Measurements from ENCODE around the gene POLA1.
"Not testable (repeated sequence)": the region's sequence is repeated elsewhere in the genome, so short reads cannot be mapped to it uniquely, and the experiment has no call there.

Gene POLA1

DNA sequence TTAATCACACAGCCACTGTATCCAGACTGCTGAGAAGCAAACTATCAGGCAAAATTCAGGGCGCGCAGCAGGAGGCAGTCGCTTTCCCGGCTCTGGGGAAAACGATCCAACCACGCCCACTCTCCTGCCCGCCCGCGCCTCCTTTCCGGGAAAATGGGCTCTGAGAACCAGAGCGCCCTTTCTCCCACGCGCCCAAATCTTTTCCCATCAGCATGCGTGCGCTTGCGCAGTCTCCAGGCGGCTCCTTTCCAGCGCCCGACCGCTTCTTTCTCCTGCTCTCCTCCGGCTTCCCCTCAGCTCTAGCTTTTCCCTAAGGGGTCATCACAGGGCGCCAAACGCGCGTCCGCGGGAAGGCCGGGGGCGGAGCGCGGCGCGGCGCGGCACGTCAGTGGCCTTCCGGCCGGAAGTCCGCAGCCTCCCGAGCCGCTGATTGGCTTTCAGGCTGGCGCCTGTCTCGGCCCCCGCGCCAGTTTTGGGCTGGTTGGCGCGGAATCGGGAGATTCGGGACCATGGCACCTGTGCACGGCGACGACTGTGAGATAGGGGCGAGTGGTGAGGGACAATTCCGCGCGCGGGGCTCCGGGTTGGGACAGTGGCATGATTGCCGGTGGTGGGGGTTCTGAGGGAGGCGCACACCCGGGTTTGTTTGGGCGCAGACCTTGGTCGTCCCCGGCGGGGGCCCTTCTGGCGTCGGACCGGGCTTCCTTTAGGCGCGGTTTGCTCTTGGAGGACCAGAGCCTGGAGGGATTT lies at the start of gene POLA1:
TSS of gene POLA1 (plus strand) at position 466 of the 750 bp plus-strand sequence. CDS start at position 510, 44 bp downstream.
- DNase-seq: peak; percentile 95

- DNase-seq: no peak
Measured at GRCh38 chrX:24646006-24646405, 47.7 kb upstream of the POLA1 start.

GRCh38 chrX:24646745-24647182 lies 47.0 kb upstream of the POLA1 start:
- DNase-seq: peak; percentile 5

DNA sequence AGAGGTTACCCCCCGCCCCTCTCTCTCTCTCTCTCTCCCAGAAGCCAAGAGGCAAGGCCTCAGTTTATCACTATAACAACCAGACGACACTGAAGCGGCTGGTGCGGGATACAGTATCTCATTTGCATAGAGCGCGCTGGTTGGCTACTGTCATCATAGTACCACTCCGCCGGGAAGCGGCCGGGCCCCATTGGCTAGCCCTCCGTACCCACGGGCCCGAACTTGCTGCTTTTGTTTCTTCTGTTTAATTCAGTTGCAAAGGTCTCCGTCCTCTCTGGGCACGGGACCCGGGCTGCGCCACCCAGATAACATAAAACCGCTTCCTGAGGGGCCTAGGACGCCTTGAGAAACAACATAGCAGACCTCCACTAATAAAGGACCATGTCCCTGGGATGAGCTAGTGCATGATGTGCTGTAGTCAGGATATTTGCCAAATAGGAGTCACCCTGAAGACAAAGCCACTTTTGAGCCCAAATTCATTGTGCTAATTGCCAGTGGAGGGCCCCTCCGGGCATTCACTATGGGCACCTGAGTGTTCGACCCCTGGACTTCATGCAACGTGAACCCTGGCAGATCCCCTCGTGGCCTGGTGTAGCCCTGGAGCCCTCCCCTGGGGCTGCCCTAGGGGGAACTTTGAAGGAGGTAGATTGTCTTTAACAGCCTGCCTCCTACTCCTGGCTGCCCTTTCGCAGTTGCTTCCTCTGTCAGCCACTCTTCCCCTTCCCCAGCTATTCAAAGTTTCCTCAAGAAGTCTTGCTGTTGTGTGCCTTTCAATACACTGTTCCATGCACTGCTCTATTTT lies 46.3 kb upstream of the POLA1 start, which contains the start of gene PCYT1B:
TSS of gene PCYT1B (minus strand) at position 91 of the 802 bp plus-strand sequence. CDS start 242 bp downstream, outside the sequence.
- DNase-seq: peak; percentile 57

GRCh38 chrX:24648495-24648894 lies 45.2 kb upstream of the POLA1 start:
- no peak for DNase-seq

- DNase-seq: no peak
Measured at GRCh38 chrX:24651783-24652182, 41.9 kb upstream of the POLA1 start.

DNA sequence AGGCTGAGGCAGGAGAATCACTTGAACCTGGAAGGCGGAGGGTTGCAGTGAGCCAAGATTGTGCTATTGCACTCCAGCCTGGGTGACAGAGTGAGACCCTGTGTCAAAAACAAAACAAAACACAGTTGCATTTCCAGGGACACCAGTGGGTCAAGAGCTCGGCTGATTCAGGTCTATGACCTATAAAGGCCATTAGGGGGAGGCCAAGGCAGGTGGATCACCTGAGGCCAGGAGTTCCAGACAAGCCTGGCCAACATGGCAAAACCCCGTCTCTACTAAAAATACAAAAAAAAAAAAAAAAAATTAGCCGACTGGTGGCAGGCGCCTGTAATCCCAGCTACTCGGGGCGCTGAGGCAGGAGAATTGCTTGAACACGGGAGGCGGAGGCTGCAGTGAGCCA lies 38.0 kb upstream of the POLA1 start:
- not testable (repeated sequence) for DNase-seq

GRCh38 chrX:24657671-24658386 lies 35.9 kb upstream of the POLA1 start:
- no peak for DNase-seq

GRCh38 chrX:24658421-24658820 lies 35.3 kb upstream of the POLA1 start:
- no peak for DNase-seq

- DNase-seq: no peak
Measured at GRCh38 chrX:24659106-24659505, 34.6 kb upstream of the POLA1 start.

GRCh38 chrX:24659646-24660045 lies 34.1 kb upstream of the POLA1 start:
- DNase-seq: no peak

DNA sequence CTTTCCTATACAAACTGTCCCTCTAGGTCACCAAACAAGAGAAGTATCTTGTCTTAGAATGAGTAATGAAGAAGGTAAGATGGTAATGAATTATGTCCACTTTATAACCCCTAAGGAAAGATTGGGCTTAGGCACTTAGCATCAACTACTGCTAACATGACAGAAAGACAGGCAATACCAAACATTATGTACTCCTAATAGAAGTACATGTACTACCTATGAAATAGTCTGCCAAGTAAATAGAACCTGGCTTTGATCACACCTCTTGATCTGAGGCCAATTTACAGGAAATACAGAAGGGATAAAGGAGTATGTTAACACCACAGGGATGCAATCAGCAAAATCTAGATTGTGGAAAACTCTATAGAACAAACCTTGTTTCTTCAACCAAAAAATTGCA lies 32.4 kb upstream of the POLA1 start:
- no peak for DNase-seq

- DNase-seq: no peak
Measured at GRCh38 chrX:24662352-24662751, 31.4 kb upstream of the POLA1 start.

DNA sequence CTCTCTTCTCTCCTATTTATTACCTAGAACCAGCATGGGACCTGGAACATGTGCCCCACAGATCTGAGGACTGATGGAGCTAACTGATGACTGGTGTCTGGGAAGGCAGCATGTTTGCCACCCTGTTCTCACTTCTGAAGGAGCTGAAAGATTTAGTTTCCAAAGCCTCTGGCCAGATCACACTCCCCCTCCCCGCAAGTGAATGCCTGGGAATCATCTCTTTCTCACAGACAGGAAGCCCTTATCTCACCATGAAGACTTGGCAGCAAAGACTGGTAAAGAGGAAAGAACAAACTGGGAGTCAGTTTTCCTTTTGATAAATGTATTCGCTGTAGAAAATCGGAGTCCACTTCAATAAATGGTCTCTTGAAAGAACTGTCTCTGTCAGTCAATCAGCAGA lies 25.6 kb upstream of the POLA1 start:
- no peak for DNase-seq

DNA sequence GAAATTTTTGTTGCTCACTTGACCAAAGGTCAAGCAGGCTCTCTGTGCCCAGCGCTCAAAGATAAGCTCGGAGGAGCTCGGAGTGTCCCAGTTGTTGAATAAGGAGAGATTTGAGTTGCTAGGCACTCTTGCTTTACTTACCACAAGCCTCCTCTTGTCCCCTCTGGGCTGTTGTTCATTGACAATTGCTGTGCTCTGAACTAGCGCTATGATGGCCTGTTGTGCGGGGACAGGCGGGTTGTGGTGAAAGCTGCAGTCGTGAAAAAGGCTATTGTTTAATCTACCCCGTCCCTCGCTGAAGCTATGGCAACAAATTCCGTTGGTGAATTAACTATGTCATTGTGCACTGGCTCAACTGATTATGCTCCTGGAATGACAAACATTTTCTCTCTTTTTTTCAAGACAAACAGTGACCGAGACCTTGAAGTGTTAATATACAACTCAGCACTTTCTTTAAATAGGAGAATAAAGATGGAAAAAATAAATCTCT lies 21.0 kb upstream of the POLA1 start:
- no peak for DNase-seq

DNA sequence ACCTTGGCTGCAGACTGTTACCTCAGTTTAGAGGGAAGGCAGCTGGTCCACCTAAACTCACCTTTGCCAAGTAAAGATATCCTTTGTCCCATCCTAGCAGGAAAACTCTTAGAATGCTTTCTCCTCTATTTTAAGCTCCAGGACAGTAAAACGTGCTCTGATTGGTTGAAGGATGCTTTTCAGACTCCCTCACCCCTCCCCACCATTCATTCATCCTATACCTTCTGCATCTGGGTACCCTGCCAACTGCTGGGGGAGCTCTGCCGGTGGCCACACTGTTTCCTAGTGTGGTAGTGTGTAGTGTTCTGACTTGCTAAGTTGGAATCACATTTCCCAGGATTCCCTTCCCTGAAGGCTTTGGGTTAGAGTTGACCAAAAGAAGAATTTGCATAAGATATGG lies 20.3 kb upstream of the POLA1 start:
- DNase-seq: no peak

- DNase-seq: no peak
Measured at GRCh38 chrX:24676403-24677024, 17.2 kb upstream of the POLA1 start.

GRCh38 chrX:24682739-24683432 lies 10.8 kb upstream of the POLA1 start:
- no peak for DNase-seq

- DNase-seq: no peak
Measured at GRCh38 chrX:24684048-24684447, 9.7 kb upstream of the POLA1 start.

DNA sequence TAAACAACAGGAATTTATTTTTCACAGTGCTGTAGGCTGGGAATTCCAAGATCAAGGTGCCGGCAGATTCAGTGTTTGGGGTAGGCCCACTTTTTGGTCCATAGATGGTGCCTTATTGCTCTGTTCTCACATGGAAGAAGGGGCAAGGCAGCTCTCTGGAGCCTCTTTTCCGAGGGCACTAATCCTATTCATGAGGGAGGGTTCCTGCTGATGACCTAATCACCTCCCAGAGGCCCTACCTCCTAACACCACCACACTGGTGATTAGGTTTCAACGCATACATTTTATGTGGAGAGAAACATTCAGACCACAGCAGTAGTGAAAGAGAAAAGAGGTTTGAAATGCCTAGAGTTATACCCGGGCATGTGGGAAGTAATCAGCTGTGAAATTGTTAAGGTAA lies 1.4 kb upstream of the POLA1 start:
- no peak for DNase-seq

- no peak for DNase-seq
Measured at GRCh38 chrX:24694825-24695224, 1.1 kb downstream of the POLA1 start.

GRCh38 chrX:24696294-24696693 lies 2.6 kb downstream of the POLA1 start:
- DNase-seq: no peak

All from fibroblast of upper back skin (primary cell).